ENCODE data around the gene PER3.

- TF ChIP-seq EZH2 (IDR thresholded peaks at IDR 0.05; ENCODE audit: borderline replicate concordance, insufficient read depth, low read length, poor library complexity, severe bottlenecking) (no peak), CTCF (IDR thresholded peaks at IDR 0.05; ENCODE audit: poor library complexity, severe bottlenecking) (no peak), EP300 (conservative IDR thresholded peaks at IDR 0.05; ENCODE audit: poor library complexity, severe bottlenecking) (no peak), REST (IDR thresholded peaks at IDR 0.05; ENCODE audit: borderline replicate concordance) (no peak), TAF1 (IDR thresholded peaks at IDR 0.05; ENCODE audit: low read depth) (no peak)
These were observed 62.6 kb downstream of the PER3 start for GRCh38 chr1:7846656-7847055.

Measured in neural cell (in vitro differentiated cells).